GM12874 (cell line): ENCODE results near the gene CCDC33.

Experiments used
- CTCF ChIP-seq: IDR thresholded peaks from 2 replicates; pipeline ENCODE4 v1.5.1; 2011; ENCODE audit warnings: low read depth, mild to moderate bottlenecking, control low read depth, low read length, moderate library complexity; ENCODE audit not compliant: insufficient read depth

The CCDC33 gene

GRCh38 chr15:74384881-74385643, 148.9 kb downstream of the CCDC33 start:
- no peak for TF ChIP-seq CTCF

GRCh38 chr15:74385733-74386132, 149.6 kb downstream of the CCDC33 start:
- TF ChIP-seq CTCF: no peak
